ENCODE data around the gene TTC39B. TPM values are rescaled to one million over a fixed set of nuclear protein-coding genes. Genes with fewer than 3 reads are reported as not detected.
"Not testable (repeated sequence)": the region's sequence is repeated elsewhere in the genome, so short reads cannot be mapped to it uniquely, and the experiment has no call there.

TTC39B gene
- total RNA-seq, 2 experiments from 2014 or later, result 30.3 to 31.7 TPM

GRCh38 chr9:15328946-15329345, 21.9 kb upstream of the TTC39B start:
- H3K36me3 Mint-ChIP-seq, result peaks cover 1% of the 10 kb centered on the region
- peaks cover 3% of the 10 kb centered on the region for H3K9me3 Mint-ChIP-seq
- no peaks in the 10 kb centered on the region for H3K4me1 Mint-ChIP-seq (ENCODE audit: low read depth)
- intact Hi-C loops (cut with micrococcal nuclease), result no loop called here
- no peak overlapping the region for H3K4me3 Mint-ChIP-seq
- H3K27me3 Mint-ChIP-seq, result no peaks in the 10 kb centered on the region
- H3K27ac Mint-ChIP-seq, result no peak overlapping the region
- ChIA-PET CTCF (interaction anchor here (0.7 kb wide), 1 partner anchor 112 kb away, joined by 3 read pairs; no protein-coding TSS in a partner anchor), POLR2A (interaction anchor here (0.6 kb wide), 1 partner anchor 285 kb away, joined by 3 read pairs; no protein-coding TSS in a partner anchor)
- DNase-seq, result no peak

GRCh38 chr9:15322695-15323094, 15.7 kb upstream of the TTC39B start:
- DNase-seq; intact Hi-C loops (cut with micrococcal nuclease); H3K27me3 Mint-ChIP-seq; POLR2A ChIA-PET; H3K36me3 Mint-ChIP-seq; CTCF ChIA-PET; H3K27ac Mint-ChIP-seq; H3K4me1 Mint-ChIP-seq (ENCODE audit: low read depth); H3K4me3 Mint-ChIP-seq: not testable (repeated sequence)
- H3K9me3 Mint-ChIP-seq, result peaks cover 12% of the 10 kb centered on the region

- intact Hi-C loops (cut with micrococcal nuclease); H3K27me3 Mint-ChIP-seq; H3K4me3 Mint-ChIP-seq; DNase-seq; H3K9me3 Mint-ChIP-seq; H3K4me1 Mint-ChIP-seq (ENCODE audit: low read depth); CTCF ChIA-PET; H3K27ac Mint-ChIP-seq; H3K36me3 Mint-ChIP-seq; POLR2A ChIA-PET: not testable (repeated sequence)
Measured at GRCh38 chr9:15319661-15320060, 12.6 kb upstream of the TTC39B start.

- peaks cover 3% of the 10 kb centered on the region for H3K36me3 Mint-ChIP-seq
- peak; percentile 29 for DNase-seq
- no peak overlapping the region for H3K4me3 Mint-ChIP-seq
- H3K27ac Mint-ChIP-seq, result no peak overlapping the region
- POLR2A ChIA-PET, result no interaction called here
- intact Hi-C loops (cut with micrococcal nuclease), result no loop called here
- peaks cover 6% of the 10 kb centered on the region for H3K4me1 Mint-ChIP-seq (ENCODE audit: low read depth)
- CTCF ChIA-PET, result interaction anchor here (1.6 kb wide), 1 partner anchor 11 kb away, joined by 4 read pairs; the partner anchor contains the start of gene TTC39B
- H3K27me3 Mint-ChIP-seq, result no peaks in the 10 kb centered on the region
- peaks cover 5% of the 10 kb centered on the region for H3K9me3 Mint-ChIP-seq
Measured at GRCh38 chr9:15317836-15318235, 10.8 kb upstream of the TTC39B start.

- H3K27ac Mint-ChIP-seq, result no peak overlapping the region
- H3K27me3 Mint-ChIP-seq, result no peaks in the 10 kb centered on the region
Measured at GRCh38 chr9:15311607-15312006, 4.6 kb upstream of the TTC39B start.

GRCh38 chr9:15310107-15310850, 3.3 kb upstream of the TTC39B start:
- peak; percentile 32 for DNase-seq
- Mint-ChIP-seq H3K36me3 (peaks cover 5% of the 10 kb centered on the region), H3K27ac (peak overlapping the region; percentile 83), H3K9me3 (peaks cover 2% of the 10 kb centered on the region), H3K27me3 (no peaks in the 10 kb centered on the region), H3K4me3 (peak overlapping the region; percentile 20), H3K4me1 (ENCODE audit: low read depth) (peaks cover 37% of the 10 kb centered on the region)
- ChIA-PET CTCF (interaction anchor here (0.8 to 3.1 kb wide), 7 partner anchors 11 to 296 kb away, joined by 3 to 15 read pairs (median 3); no protein-coding TSS in a partner anchor), POLR2A (interaction anchor here (0.9 to 3.2 kb wide), 3 partner anchors 11 to 201 kb away, joined by 3 to 19 read pairs (median 4); partner anchors contain the start of gene PSIP1)
- intact Hi-C loops (cut with micrococcal nuclease), result loop anchor here (1.0 kb wide), 1 partner anchor 11 kb away; no protein-coding TSS in a partner anchor

More at GRCh38 chr9:15311607-15312006, 4.6 kb upstream of the TTC39B start:
- ChIA-PET POLR2A (interaction anchor here (3.2 kb wide), 1 partner anchor 12 kb away, joined by 19 read pairs; no protein-coding TSS in a partner anchor), CTCF (interaction anchor here (1.0 to 3.1 kb wide), 8 partner anchors 9 to 104 kb away, joined by 3 to 15 read pairs (median 4); no protein-coding TSS in a partner anchor)
- no peak for DNase-seq
- Mint-ChIP-seq H3K36me3 (peaks cover 2% of the 10 kb centered on the region), H3K4me1 (ENCODE audit: low read depth) (peaks cover 30% of the 10 kb centered on the region), H3K4me3 (no peak overlapping the region), H3K9me3 (peaks cover 2% of the 10 kb centered on the region)
- intact Hi-C loops (cut with micrococcal nuclease), result loop anchor here (1.0 kb wide), 1 partner anchor 33 kb away; no protein-coding TSS in a partner anchor

DNA sequence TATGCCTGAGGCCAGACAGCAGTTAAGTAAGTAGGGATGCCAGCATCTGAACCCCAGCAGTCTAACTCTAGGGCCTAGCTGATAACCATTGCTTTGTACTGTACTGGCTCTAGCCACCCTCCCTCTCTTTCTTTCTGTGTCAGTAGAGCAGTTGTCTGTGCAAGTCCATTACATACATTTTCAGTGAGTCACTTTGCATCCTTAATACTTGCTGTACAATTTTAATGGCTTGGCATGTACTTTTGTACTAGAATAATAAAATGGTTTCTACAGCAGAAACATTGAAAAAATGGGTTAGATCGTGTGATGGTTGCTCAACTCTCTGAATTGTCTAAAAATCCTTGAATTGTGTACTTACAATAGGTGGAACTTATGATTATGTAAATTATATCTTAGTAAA, 1.5 kb upstream of the TTC39B start:
- CTCF ChIA-PET, result interaction anchor here (1.4 kb wide), 1 partner anchor 115 kb away, joined by 3 read pairs; no protein-coding TSS in a partner anchor
- POLR2A ChIA-PET, result interaction anchor here (0.7 to 2.0 kb wide), 2 partner anchors 115 to 180 kb away, joined by 3 to 7 read pairs; partner anchors contain the start of gene SNAPC3
- Mint-ChIP-seq H3K36me3 (peaks cover 5% of the 10 kb centered on the region), H3K27ac (no peak overlapping the region), H3K27me3 (no peaks in the 10 kb centered on the region), H3K4me1 (ENCODE audit: low read depth) (peaks cover 48% of the 10 kb centered on the region), H3K4me3 (no peak overlapping the region), H3K9me3 (no peaks in the 10 kb centered on the region)
- intact Hi-C loops (cut with micrococcal nuclease), result loop anchor here (10.0 kb wide), 1 partner anchor 984 kb away; no protein-coding TSS in a partner anchor
- no peak for DNase-seq

- H3K9me3 Mint-ChIP-seq, result no peaks in the 10 kb centered on the region
- peak overlapping the region; percentile 99 for H3K4me3 Mint-ChIP-seq
- H3K27me3 Mint-ChIP-seq, result no peaks in the 10 kb centered on the region
- ChIA-PET CTCF (interaction anchor here (1.0 to 2.2 kb wide), 4 partner anchors 9 to 95 kb away, joined by 3 to 9 read pairs (median 4); no protein-coding TSS in a partner anchor), POLR2A (interaction anchor here (0.7 to 2.0 kb wide), 4 partner anchors 96 to 245 kb away, joined by 3 to 7 read pairs (median 4); partner anchors contain the start of genes CCDC171 and SNAPC3)
- peaks cover 5% of the 10 kb centered on the region for H3K36me3 Mint-ChIP-seq
- H3K27ac Mint-ChIP-seq, result peak overlapping the region; percentile 96
- H3K4me1 Mint-ChIP-seq (ENCODE audit: low read depth), result peaks cover 48% of the 10 kb centered on the region
- intact Hi-C loops (cut with micrococcal nuclease), result loop anchor here (1.0 to 10.0 kb wide), 3 partner anchors 96 to 983 kb away; partner anchors contain the start of gene SNAPC3
- DNase-seq, result no peak
Measured at GRCh38 chr9:15307523-15307841, 466 bp upstream of the TTC39B start.

DNA sequence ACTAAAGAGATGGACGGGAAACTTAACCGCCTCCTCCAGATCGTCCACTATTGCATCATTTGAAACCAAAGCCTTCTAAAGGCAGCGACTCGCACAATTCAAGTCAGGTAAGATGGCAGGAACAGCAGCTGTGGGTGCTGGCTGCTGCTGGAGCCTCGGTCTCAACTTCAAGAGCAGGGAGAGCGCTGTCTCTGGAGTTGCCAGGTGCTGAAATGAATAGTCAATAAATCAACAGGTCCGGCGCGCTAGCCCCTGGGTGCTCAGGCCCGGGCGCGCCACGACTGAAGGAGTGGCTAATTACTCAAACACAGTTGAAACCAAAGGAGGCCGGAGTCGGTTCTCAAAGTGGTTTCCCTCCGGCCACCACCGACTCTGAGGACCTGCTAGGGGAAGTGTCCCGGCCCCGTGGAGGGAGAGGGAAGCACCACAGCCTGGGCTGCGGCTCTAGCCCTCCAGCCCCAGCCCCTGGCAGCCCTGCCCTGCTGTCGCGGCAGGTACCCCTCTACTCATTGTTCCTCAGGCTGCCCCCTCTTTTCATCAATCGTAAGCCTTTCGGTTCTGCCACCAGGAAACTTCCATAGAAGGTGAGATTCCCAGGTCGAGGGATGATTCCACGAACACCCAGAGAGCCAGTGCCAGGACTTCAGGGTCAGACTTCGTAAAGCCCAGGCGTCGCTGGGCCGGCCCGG, 804 bp downstream of the TTC39B start:
- Mint-ChIP-seq H3K36me3 (peaks cover 6% of the 10 kb centered on the region), H3K4me1 (ENCODE audit: low read depth) (peaks cover 45% of the 10 kb centered on the region), H3K4me3 (peak overlapping the region; percentile 99), H3K27ac (peak overlapping the region; percentile 96), H3K9me3 (no peaks in the 10 kb centered on the region), H3K27me3 (no peaks in the 10 kb centered on the region)
- ChIA-PET CTCF (interaction anchor here (1.0 to 2.2 kb wide), 4 partner anchors 10 to 94 kb away, joined by 3 to 9 read pairs (median 4); no protein-coding TSS in a partner anchor), POLR2A (interaction anchor here (0.9 to 1.5 kb wide), 3 partner anchors 12 to 247 kb away, joined by 3 to 5 read pairs (median 3); partner anchors contain the start of gene CCDC171)
- intact Hi-C loops (cut with micrococcal nuclease), result loop anchor here (2.0 to 10.0 kb wide), 2 partner anchors 117 to 981 kb away; partner anchors contain the start of gene SNAPC3
- peak; percentile 63 for DNase-seq

- intact Hi-C loops (cut with micrococcal nuclease), result loop anchor here (10.0 kb wide), 1 partner anchor 981 kb away; no protein-coding TSS in a partner anchor
- DNase-seq, result no peak
- POLR2A ChIA-PET, result no interaction called here
- Mint-ChIP-seq H3K27ac (peak overlapping the region; percentile 96), H3K4me1 (ENCODE audit: low read depth) (peaks cover 46% of the 10 kb centered on the region), H3K27me3 (no peaks in the 10 kb centered on the region), H3K9me3 (no peaks in the 10 kb centered on the region), H3K4me3 (peak overlapping the region; percentile 99), H3K36me3 (peaks cover 11% of the 10 kb centered on the region)
- CTCF ChIA-PET, result interaction anchor here (1.7 to 2.2 kb wide), 2 partner anchors 9 to 12 kb away, joined by 4 to 9 read pairs; no protein-coding TSS in a partner anchor
Measured at GRCh38 chr9:15305470-15305869, 1.5 kb downstream of the TTC39B start.

DNA sequence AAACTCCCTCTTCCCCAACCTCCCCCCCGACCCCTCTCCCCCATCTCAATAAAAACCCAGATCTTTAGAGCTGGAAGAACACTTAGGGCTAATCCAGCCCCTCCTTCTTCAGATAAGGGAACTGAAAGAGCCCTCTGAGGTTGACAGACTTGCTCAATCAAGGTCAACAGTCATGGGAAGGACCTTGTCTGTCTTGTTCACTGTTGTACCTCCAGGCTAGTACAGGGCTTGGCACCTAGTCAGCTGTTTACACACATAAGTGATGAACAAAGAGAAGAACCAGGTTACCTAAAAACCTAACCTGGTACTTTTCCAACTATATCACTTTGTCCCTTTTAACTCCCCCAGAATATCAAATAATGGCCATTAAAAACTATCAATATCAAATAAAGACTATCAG, 2.4 kb downstream of the TTC39B start:
- H3K9me3 Mint-ChIP-seq, result no peaks in the 10 kb centered on the region
- peaks cover 46% of the 10 kb centered on the region for H3K4me1 Mint-ChIP-seq (ENCODE audit: low read depth)
- H3K36me3 Mint-ChIP-seq, result peaks cover 11% of the 10 kb centered on the region
- ChIA-PET CTCF (interaction anchor here (1.2 kb wide), 1 partner anchor 27 kb away, joined by 3 read pairs; no protein-coding TSS in a partner anchor), POLR2A (no interaction called here)
- no peaks in the 10 kb centered on the region for H3K27me3 Mint-ChIP-seq
- no peak overlapping the region for H3K27ac Mint-ChIP-seq
- intact Hi-C loops (cut with micrococcal nuclease), result loop anchor here (10.0 kb wide), 1 partner anchor 980 kb away; no protein-coding TSS in a partner anchor
- DNase-seq, result no peak
- peak overlapping the region; percentile 99 for H3K4me3 Mint-ChIP-seq

All from activated CD4-positive, alpha-beta memory T cell treated with anti-CD3 and anti-CD28 coated beads for 36 hours (primary cell).